Neuronal stem cell (in vitro differentiated cells): ENCODE results near the gene RYR2.

Experiments
- DNase-seq: peaks from one replicate; pipeline ENCODE4 v3.0.0-alpha.2; 2013; ENCODE audit warnings: low spot score
- H2AFZ ChIP-seq: one replicate; pipeline ENCODE4 v1.6.1; 2013; ENCODE audit warnings: mild to moderate bottlenecking, low read length, inconsistent platforms
- H2AK5ac ChIP-seq: 2 replicates; pipeline ENCODE4 v1.6.1; 2013; ENCODE audit warnings: low read depth, mild to moderate bottlenecking, inconsistent platforms, low read length, moderate library complexity, mixed read lengths
- H2BK120ac ChIP-seq: 2 replicates; pipeline ENCODE4 v1.6.1; 2013; ENCODE audit warnings: low read depth, mild to moderate bottlenecking, inconsistent platforms, low read length, moderate library complexity, mixed read lengths
- H2BK12ac ChIP-seq: one replicate; pipeline ENCODE4 v1.6.1; 2013; ENCODE audit warnings: low read length, inconsistent platforms
- H2BK15ac ChIP-seq: 2 replicates; pipeline ENCODE4 v1.6.1; 2013; ENCODE audit warnings: mild to moderate bottlenecking, low read length, inconsistent platforms, mixed read lengths
- H2BK5ac ChIP-seq: one replicate; pipeline ENCODE4 v1.6.1; 2013; ENCODE audit warnings: inconsistent platforms, mild to moderate bottlenecking, low read length, moderate library complexity
- H3K14ac ChIP-seq: one replicate; pipeline ENCODE4 v1.6.1; 2013; ENCODE audit warnings: low read length, inconsistent platforms
- H3K18ac ChIP-seq: 2 replicates; pipeline ENCODE4 v1.6.1; 2013; ENCODE audit warnings: low read length, inconsistent platforms
- H3K23ac ChIP-seq: 2 replicates; pipeline ENCODE4 v1.6.1; 2013; ENCODE audit warnings: low read depth, mild to moderate bottlenecking, mixed read lengths, low read length, inconsistent platforms; ENCODE audit not compliant: poor library complexity
- H3K27ac ChIP-seq: replicated peaks from 3 replicates; pipeline ENCODE4 v1.5.1; 2013; ENCODE audit warnings: low read length, inconsistent platforms
- H3K27me3 ChIP-seq, 3 experiments: 2 replicates each; pipeline ENCODE4 v1.6.1; 2013; ENCODE audit warnings: low read length in 3 of 3, mild to moderate bottlenecking in 2 of 3, inconsistent platforms in 1 of 3, low read depth in 1 of 3, mixed read lengths in 1 of 3, moderate library complexity in 1 of 3; ENCODE audit not compliant: control insufficient read depth in 3 of 3, insufficient read depth in 3 of 3
- H3K36me3 ChIP-seq, 2 donors: replicated peaks in 1 of 2; 2 replicates each; pipeline ENCODE4 v1.6.1; 2013; ENCODE audit warnings: low read length in 2 of 2; ENCODE audit not compliant: control insufficient read depth in 2 of 2, insufficient read depth in 2 of 2
- H3K4ac ChIP-seq: 2 replicates; pipeline ENCODE4 v1.6.1; 2013; ENCODE audit warnings: inconsistent platforms, mild to moderate bottlenecking, low read length, moderate library complexity
- H3K4me1 ChIP-seq, 2 donors: 1 replicate in 1 of 2; 2 replicates in 1 of 2; pipeline ENCODE4 v1.6.1; 2013; ENCODE audit warnings: low read length in 2 of 2, low read depth in 1 of 2; ENCODE audit not compliant: control insufficient read depth in 2 of 2, insufficient read depth in 1 of 2
- H3K4me2 ChIP-seq: one replicate; pipeline ENCODE4 v1.6.1; 2013; ENCODE audit warnings: mild to moderate bottlenecking, low read length, inconsistent platforms; ENCODE audit not compliant: insufficient read depth, poor library complexity, severe bottlenecking
- H3K4me3 ChIP-seq, 2 donors: 2 replicates each; pipeline ENCODE4 v1.5.1; 2013; ENCODE audit warnings: low read length in 2 of 2, mild to moderate bottlenecking in 2 of 2, inconsistent platforms in 1 of 2, moderate library complexity in 1 of 2
- H3K79me1 ChIP-seq: one replicate; pipeline ENCODE4 v1.6.1; 2013; ENCODE audit warnings: low read depth, mild to moderate bottlenecking, inconsistent platforms, low read length, moderate library complexity
- H3K9ac ChIP-seq: one replicate; pipeline ENCODE4 v1.6.1; 2013; ENCODE audit warnings: mild to moderate bottlenecking, low read depth, low read length, inconsistent platforms; ENCODE audit not compliant: poor library complexity
- H3K9me3 ChIP-seq, 2 donors: replicated peaks in 1 of 2; 2 replicates each; pipeline versions ENCODE3 to v1.6.1; 2013; ENCODE audit warnings: low read length in 2 of 2, mild to moderate bottlenecking in 2 of 2, inconsistent platforms in 1 of 2, low read depth in 1 of 2, mixed read lengths in 1 of 2, moderate library complexity in 1 of 2; ENCODE audit not compliant: control insufficient read depth in 2 of 2, insufficient read depth in 1 of 2
- H4K8ac ChIP-seq: one replicate; pipeline ENCODE4 v1.6.1; 2013; ENCODE audit warnings: low read depth, mild to moderate bottlenecking, inconsistent platforms, low read length, moderate library complexity
- H4K91ac ChIP-seq: one replicate; pipeline ENCODE4 v1.6.1; 2013; ENCODE audit warnings: low read length, low read depth, mild to moderate bottlenecking, inconsistent platforms; ENCODE audit not compliant: poor library complexity
- WGBS, 2 donors: extraction: QIAGEN DNeasy Blood & Tissue Kit; methylation state at CpG; one replicate each; pipeline ENCODE4 v1.1.7; 2013; ENCODE audit warnings: missing lambda C conversion rate in 2 of 2, mixed read lengths in 1 of 2; ENCODE audit not compliant: insufficient read length in 2 of 2, insufficient replicate concordance in 1 of 2; ENCODE audit errors: extremely low coverage in 2 of 2; 5-methylcytosine and 5-hydroxymethylcytosine counted together

Gene RYR2

GRCh38 chr1:237610157-237610556 is 568.2 kb downstream of the RYR2 start:
- WGBS, 2 donors = no CpG with 5 or more reads among the region's 5 CpGs

GRCh38 chr1:237613984-237614383 is 572.0 kb downstream of the RYR2 start:
- Histone ChIP-seq H3K4ac (no peak overlapping the region), H3K79me1 (no peaks in the 10 kb centered on the region), H2BK15ac (no peak overlapping the region), H3K9me3 (peaks cover 0 to 4% of the 10 kb centered on the region in 2 donors), H3K23ac (no peak overlapping the region), H2AFZ (no peak overlapping the region), H3K18ac (no peak overlapping the region), H4K8ac (no peak overlapping the region), H3K27ac (no peak overlapping the region), H3K4me3 (no peak overlapping the region), H3K9ac (no peak overlapping the region), H4K91ac (no peak overlapping the region), H2BK120ac (no peak overlapping the region), H3K36me3 (no peaks in the 10 kb centered on the region), H2BK5ac (no peak overlapping the region), H2BK12ac (no peak overlapping the region), H3K14ac (no peak overlapping the region), H2AK5ac (no peak overlapping the region), H3K27me3 (no peaks in the 10 kb centered on the region), H3K4me2 (no peak overlapping the region), H3K4me1 (no peaks in the 10 kb centered on the region)
- DNase-seq = no peak
- no CpG with 5 or more reads among the region's 9 CpGs for WGBS, 2 donors

More at GRCh38 chr1:237610157-237610556, 568.2 kb downstream of the RYR2 start:
- no peak overlapping the region for H3K9ac ChIP-seq
- no peak overlapping the region for H3K4ac ChIP-seq
- H3K79me1 ChIP-seq = no peaks in the 10 kb centered on the region
- no peak overlapping the region for H4K91ac ChIP-seq
- H3K4me1 ChIP-seq = no peaks in the 10 kb centered on the region
- H3K14ac ChIP-seq = no peak overlapping the region
- H2BK15ac ChIP-seq = no peak overlapping the region
- H2AFZ ChIP-seq = no peak overlapping the region
- H2BK120ac ChIP-seq = no peak overlapping the region
- no peak overlapping the region for H4K8ac ChIP-seq
- H3K23ac ChIP-seq = no peak overlapping the region
- no peak overlapping the region for H2BK12ac ChIP-seq
- H2AK5ac ChIP-seq = no peak overlapping the region
- H3K27ac ChIP-seq = no peak overlapping the region
- H2BK5ac ChIP-seq = no peak overlapping the region
- DNase-seq = no peak
- H3K4me3 ChIP-seq = no peak overlapping the region
- H3K36me3 ChIP-seq = no peaks in the 10 kb centered on the region
- H3K18ac ChIP-seq = no peak overlapping the region
- no peaks in the 10 kb centered on the region for H3K27me3 ChIP-seq
- H3K9me3 ChIP-seq = no peaks in the 10 kb centered on the region
- H3K4me2 ChIP-seq = no peak overlapping the region

- no peak overlapping the region for H2BK15ac ChIP-seq
- no peak overlapping the region for H3K4me3 ChIP-seq
These were observed 577.6 kb downstream of the RYR2 start for GRCh38 chr1:237619553-237619952.

GRCh38 chr1:237634922-237635321 is 592.9 kb downstream of the RYR2 start:
- Histone ChIP-seq H3K9me3 (no peaks in the 10 kb centered on the region), H3K9ac (no peak overlapping the region), H3K79me1 (no peaks in the 10 kb centered on the region), H4K91ac (no peak overlapping the region), H3K4me2 (no peak overlapping the region), H3K4ac (no peak overlapping the region), H3K36me3 (no peaks in the 10 kb centered on the region), H3K4me3 (no peak overlapping the region), H2BK15ac (no peak overlapping the region), H3K23ac (no peak overlapping the region), H2BK12ac (no peak overlapping the region), H3K4me1 (peaks cover 0 to 2% of the 10 kb centered on the region in 2 donors), H3K27me3 (no peaks in the 10 kb centered on the region), H2BK5ac (no peak overlapping the region), H2AFZ (no peak overlapping the region), H2BK120ac (no peak overlapping the region), H4K8ac (no peak overlapping the region), H3K27ac (no peak overlapping the region), H3K18ac (no peak overlapping the region), H2AK5ac (no peak overlapping the region), H3K14ac (no peak overlapping the region)
- DNase-seq = no peak
- no CpG with 5 or more reads among the region's 5 CpGs for whole genome bisulfite sequencing, 2 donors

More at GRCh38 chr1:237619553-237619952, 577.6 kb downstream of the RYR2 start:
- H3K9me3 ChIP-seq = peaks cover 0 to 4% of the 10 kb centered on the region in 2 donors
- no peaks in the 10 kb centered on the region for H3K36me3 ChIP-seq
- no peak overlapping the region for H2AK5ac ChIP-seq
- H4K8ac ChIP-seq = no peak overlapping the region
- H2AFZ ChIP-seq = no peak overlapping the region
- H3K27ac ChIP-seq = no peak overlapping the region
- no peak overlapping the region for H3K18ac ChIP-seq
- no CpG with 5 or more reads among the region's 5 CpGs for WGBS, 2 donors
- H3K4ac ChIP-seq = no peak overlapping the region
- DNase-seq = no peak
- no peak overlapping the region for H4K91ac ChIP-seq
- no peak overlapping the region for H2BK120ac ChIP-seq
- H3K27me3 ChIP-seq = no peaks in the 10 kb centered on the region
- no peak overlapping the region for H3K9ac ChIP-seq
- no peak overlapping the region for H3K4me2 ChIP-seq
- no peak overlapping the region for H3K14ac ChIP-seq
- no peaks in the 10 kb centered on the region for H3K79me1 ChIP-seq
- H2BK5ac ChIP-seq = no peak overlapping the region
- H3K4me1 ChIP-seq = no peaks in the 10 kb centered on the region
- H3K23ac ChIP-seq = no peak overlapping the region
- no peak overlapping the region for H2BK12ac ChIP-seq
